HG03439 (cell line): ENCODE data around the gene ASF1A.

Experiments used
- ATAC-seq: cut with Tn5 transposase; IDR thresholded peaks from one replicate; pipeline ENCODE4 v1.9.1; 2021; ENCODE audit warnings: mild to moderate bottlenecking, moderate library complexity; ENCODE audit not compliant: unreplicated experiment

Gene ASF1A

DNA sequence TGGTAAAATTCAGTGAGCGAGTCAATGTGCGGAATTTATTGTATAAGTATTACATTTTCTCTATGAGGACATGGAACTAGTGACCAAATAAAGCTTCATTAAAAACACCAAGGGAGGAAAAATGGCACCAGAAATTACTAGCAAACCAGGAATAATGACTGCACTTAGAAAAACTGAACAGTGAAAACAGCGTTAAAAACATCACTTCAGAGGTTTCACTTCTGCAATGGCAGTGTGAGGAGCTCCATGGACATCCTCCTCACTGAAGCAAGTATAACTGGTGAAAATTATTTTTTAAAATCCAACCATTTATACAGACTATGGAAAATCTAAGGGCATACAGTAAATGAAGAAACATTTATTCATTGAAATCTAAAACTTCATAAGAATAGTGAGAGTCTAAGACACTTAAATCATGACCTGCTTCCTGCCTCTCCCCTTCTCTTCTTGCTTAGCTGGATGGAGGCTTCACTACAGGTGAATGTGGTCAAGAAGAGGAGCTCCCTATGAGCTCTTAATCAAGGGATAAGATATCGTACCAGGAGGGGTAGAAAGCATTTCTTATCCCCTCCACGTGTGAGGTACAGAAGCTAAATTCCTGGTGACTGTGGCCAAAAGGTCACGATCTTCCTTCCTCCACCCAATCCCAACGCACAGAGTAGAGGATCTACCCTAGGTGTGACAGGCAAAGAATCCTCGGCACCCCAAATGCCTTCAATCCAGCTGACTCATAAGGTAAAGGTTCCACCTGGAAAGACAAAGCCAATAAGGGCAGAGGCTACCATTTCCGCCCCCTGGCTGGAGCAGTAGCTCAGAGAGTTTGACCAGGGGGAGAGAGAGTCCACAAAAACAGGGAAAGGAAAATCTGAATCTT lies 12.3 kb upstream of the ASF1A start:
- peak; percentile 64 for ATAC-seq

GRCh38 chr6:118882314-118882905 lies 11.5 kb upstream of the ASF1A start:
- ATAC-seq: no peak

- ATAC-seq: no peak
Observed at GRCh38 chr6:118886641-118887040, 7.3 kb upstream of the ASF1A start.

DNA sequence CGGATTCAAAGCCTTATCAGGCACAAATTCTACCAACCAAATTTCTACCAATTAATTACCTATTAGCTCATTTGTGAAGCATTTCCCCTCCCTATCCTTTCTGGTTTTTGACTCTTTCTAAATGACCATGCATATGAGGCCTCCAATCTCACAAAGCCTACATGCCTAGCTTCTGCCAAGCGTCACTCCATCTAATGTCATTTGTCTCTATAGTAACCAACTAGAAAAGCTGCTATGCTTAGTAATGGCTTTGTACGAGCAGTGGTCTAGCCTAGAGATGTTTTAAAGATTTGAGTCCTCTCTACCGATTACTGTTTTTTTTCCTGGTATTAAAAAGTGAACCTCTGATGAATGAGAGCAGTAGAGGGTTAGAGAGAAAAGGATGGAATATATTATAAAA lies 4.8 kb upstream of the ASF1A start:
- no peak for ATAC-seq

GRCh38 chr6:118890997-118891790 lies 2.8 kb upstream of the ASF1A start:
- ATAC-seq: no peak

DNA sequence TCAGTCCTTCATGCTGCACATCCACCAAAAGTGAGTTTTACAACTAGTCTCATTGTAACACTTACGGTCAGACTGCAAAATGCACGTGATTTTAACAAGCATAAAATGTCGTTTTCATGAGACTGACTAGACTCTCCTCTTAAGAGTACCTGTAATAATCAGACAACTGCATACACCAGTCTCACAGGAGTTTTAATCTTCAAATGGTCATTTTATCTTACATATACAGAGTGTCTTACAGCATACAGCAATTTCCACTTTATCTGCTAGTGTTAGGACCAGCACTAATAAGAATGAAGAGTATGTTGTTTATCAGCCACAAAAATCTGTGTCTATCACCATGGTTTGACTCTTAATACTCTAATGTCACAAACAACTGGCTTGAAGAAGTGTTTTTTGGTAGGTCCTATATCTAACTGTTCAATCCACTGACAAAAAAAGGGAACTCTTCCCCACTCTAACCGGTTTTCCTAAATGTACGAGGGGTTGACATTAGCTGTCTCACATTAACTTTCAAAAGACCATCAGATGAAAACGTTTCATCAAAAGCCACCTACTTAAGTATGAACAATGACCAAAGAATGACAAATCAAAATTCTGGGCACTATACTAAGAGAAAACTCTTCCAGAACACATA lies 1.5 kb upstream of the ASF1A start:
- no peak for ATAC-seq

DNA sequence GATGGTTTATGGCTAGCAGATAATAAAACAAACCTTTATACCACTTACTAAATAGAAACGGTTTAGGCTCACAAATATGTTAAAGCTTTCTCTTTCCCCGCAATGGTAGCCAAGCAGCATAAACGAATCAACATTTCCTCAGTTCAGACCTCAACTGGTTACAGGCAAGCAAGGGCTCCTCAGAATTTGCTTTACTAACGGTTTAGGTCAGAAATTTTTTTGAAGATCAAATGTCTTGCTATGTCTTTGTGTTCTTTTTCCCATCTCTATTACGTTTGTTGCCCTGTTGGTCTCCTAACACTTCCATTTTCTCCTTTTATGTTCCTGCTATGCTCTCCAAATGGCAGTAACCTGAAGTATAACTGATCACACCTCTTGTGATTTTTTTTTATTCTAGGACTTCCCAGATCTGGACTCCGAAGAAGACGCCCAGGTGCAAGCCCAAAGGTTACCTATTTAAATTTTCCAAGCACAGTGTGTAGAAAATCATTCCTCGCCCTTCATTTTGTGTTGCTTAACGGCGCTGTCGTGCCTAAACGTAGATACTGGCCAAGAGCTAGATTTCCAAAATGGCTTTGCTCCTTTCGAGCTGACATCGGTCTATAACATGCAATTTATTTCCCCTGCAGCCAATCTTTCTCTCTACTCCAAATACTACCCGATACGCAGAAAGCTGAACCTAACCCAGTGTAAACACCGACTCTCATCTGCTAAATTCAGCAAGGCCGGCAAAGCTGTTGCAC lies 717 bp upstream of the ASF1A start:
- ATAC-seq: peak; percentile 19

DNA sequence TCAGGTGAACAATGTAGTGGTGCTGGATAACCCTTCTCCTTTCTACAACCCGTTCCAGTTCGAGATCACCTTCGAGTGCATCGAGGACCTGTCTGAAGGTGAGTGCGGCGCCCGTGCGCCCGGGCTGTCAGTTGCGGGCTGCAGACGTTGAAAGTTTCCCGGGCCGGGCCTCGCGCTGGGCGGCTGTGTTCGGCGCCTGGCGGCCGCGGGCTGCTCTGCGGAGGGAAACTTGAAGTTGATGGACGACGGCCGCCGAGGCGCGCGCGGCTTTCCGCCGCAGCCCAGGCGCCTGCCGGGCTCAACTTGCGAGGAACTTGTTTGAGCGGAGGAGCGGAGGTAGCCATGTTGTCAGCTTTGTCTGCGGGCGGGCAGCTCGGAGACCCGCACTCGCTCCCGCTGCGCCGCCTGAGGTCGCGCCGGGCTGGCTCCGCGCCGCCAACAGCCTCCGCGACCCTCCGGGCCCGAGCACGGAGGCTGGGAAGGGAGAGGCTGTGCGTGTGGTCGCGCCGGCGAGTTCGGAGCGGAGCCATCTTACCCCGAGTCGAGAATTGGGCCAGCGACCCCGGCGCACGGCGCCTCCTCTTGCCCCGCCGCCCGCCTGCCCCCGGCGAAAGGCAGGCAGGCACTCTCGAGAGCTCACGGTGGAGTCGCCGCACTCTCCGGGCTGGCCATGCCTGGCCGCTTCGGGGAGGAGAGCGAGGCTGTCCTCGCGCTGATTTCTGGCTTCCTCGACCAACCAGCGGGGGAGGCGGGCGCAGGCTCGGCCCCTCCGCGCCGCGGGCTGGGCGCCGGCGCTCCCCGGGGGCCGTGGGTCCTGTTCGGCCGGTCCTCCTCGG lies 691 bp downstream of the ASF1A start:
- peak; percentile 37 for ATAC-seq

DNA sequence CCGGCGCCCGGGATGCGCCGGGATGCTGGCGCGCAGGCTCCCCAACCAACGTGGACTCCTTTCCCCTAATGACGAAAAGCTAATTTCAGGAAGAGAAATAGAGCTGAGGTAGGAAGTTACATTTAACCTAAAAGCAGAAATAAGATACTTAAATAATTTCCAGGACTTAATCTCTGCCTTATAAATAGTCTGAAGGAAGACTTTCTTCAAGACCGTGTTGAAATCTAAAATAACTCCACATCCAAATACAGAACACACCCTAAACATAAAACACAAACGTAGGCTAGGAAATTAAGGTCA lies 1.3 kb downstream of the ASF1A start:
- no peak for ATAC-seq

- ATAC-seq: no peak
Observed at GRCh38 chr6:118895859-118896258, 1.9 kb downstream of the ASF1A start.

- no peak for ATAC-seq
Observed at GRCh38 chr6:118896339-118897136, 2.6 kb downstream of the ASF1A start.

GRCh38 chr6:118897386-118897785 lies 3.4 kb downstream of the ASF1A start:
- ATAC-seq: no peak

- ATAC-seq: no peak
Observed at GRCh38 chr6:118899948-118900347, 6.0 kb downstream of the ASF1A start.

DNA sequence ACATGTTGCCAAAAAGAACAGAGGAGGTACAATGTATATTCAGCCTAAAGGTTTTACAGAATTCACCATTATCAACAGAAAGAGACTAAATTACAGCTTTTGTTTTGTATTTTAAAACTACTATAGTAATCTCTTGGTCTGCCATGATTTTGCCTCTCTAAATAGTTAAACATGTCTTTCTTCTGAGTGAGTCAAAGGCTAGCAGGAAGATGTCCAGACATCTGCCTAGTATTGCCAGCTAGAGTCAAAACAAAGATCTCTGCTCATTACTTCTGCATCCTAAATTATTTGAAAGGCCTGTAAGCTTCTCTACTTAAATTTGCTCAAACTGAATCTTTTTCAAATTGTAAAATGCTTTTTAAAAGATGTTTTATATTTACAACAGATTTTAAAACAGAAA lies 8.8 kb downstream of the ASF1A start:
- ATAC-seq: no peak

DNA sequence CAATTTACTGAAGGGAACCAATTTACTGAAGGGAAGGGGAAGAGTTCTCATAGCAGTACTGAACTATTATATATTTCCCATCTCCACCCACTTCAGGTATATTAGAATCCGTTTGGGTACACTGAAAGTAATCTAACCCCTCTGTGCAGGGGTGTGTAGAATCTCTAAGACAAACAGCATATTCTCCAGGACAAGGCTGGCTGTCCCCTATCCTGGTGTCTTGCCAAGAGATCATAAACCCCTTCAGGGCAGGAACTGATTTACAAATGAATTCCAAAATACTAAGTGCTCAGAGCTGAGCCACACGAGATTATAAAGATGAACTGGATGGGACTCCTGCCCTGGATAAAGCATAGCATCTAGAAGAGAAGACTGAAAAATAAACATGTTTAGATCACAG lies 9.2 kb downstream of the ASF1A start:
- no peak for ATAC-seq

- ATAC-seq: no peak
Observed at GRCh38 chr6:118903691-118904090, 9.7 kb downstream of the ASF1A start.

DNA sequence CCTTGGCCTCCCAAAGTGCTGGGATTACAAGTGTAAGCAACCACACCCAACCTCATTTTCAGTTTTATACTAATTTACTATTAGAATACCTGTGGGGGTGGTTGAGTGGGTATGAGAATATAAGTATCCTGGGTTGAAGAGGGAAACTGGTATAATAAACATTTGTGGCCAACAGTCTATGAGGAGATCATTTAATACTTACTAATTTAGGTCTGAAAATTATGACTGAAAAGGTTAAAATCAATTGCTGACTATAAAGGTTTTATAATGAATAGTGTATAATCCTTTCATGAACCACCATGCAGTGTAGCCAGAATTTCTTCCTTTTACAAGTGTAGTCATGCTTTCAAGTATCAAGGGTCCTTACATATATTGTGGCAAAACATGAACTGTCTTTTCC lies 11.1 kb downstream of the ASF1A start:
- ATAC-seq: no peak

DNA sequence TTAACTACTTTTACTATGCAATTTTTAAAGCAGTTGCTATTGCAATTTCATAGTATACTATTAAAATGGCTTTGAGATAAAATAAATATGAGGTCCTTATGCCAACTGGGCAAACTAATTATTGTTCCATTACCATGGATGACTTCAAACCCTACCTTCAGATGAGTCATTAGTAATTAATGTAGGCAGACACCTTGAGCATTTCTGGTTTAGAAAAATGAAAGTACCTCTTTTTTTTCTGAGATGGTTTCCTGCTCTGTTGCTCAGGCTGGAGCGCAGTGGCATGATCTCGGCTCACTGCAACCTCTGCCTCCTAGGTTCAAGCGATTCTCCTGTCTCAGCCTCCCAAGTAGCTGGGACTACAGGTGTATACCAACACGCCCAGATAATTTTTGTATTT lies 11.9 kb downstream of the ASF1A start:
- ATAC-seq: no peak

DNA sequence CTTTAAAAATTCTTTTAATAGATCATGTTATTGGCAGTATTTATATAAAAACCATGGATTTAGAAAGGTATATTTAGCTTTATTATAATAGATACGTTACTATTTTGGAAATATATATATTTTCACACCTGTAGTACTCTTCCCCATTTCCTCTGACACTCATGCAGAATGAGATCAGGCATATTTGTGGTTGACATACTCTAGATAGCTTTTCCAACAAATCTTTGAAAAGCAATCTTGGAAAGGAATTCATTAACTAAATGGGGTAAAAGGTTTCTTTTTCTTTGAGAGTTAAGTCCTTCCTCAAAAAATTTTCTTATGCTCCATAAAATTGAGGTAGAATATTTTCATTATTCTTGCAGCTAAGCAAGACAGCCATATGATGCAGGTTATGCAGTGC lies 14.5 kb downstream of the ASF1A start:
- no peak for ATAC-seq
